Upper lobe of left lung (tissue), 4 donors: Measurements from ENCODE around the gene GALNT16.

ENCODE experiments used
- CTCF ChIP-seq, 6 experiments: fragments of 450-650 bp in 4 of 6; fragments of 200-600 bp in 2 of 6; sonication (generic) in 2 of 6; IDR thresholded peaks; one replicate each; pipeline ENCODE4 v1.5.1; 2016 to 2019; ENCODE audit warnings: antibody characterized with exemption in 6 of 6
- POLR2A ChIP-seq, 4 donors: fragments of 450-650 bp; IDR thresholded peaks; one replicate each; pipeline ENCODE4 v1.5.1; 2016 to 2017; ENCODE audit warnings: antibody characterized with exemption in 4 of 4, mild to moderate bottlenecking in 2 of 4
- POLR2AphosphoS5 ChIP-seq, 2 donors: sonication (generic); formaldehyde crosslinking; IDR thresholded peaks; one replicate each; pipeline ENCODE4 v1.5.1; 2017; ENCODE audit warnings: antibody characterized with exemption in 2 of 2

GRCh38 chr14:69400154-69400553, 140.2 kb downstream of the GALNT16 start:
- TF ChIP-seq CTCF (IDR thresholded peaks at IDR 0.05) (no peak), POLR2AphosphoS5 (IDR thresholded peaks at IDR 0.05) (no peak), POLR2A (IDR thresholded peaks at IDR 0.05) (no peak)
